SK-N-SH (cell line): Measurements from ENCODE around the gene SPANXN4. TPM values are rescaled to one million over a fixed set of nuclear protein-coding genes. Genes with fewer than 3 reads are reported as not detected.

Experiments
- CTCF ChIA-PET: fragments of 300-600, 350-600 bp; formaldehyde crosslinking; extraction: SDS; loops from one replicate; lab custom pipeline; 2021; lab: Yijun Ruan, JAX
- POLR2A ChIA-PET: fragments of 350-600 bp; sonication (Branson Sonifier 250); formaldehyde crosslinking; extraction: SDS; loops from one replicate; lab custom pipeline; 2020; ENCODE audit warnings: antibody characterized with exemption, inconsistent platforms; lab: Yijun Ruan, JAX
- DNase-seq: peaks from one replicate; pipeline ENCODE4 v3.0.0; 2012
- H2AFZ ChIP-seq: fragments of 200-600 bp; sonication (generic); 2 replicates; pipeline ENCODE4 v1.8.1; 2016; ENCODE audit warnings: antibody characterized with exemption, mild to moderate bottlenecking, low read depth
- H3F3A ChIP-seq: fragments of 200-600 bp; sonication (generic); replicated peaks from 2 replicates; pipeline ENCODE3; 2016; ENCODE audit warnings: antibody characterized with exemption, mild to moderate bottlenecking; ENCODE audit not compliant: insufficient read depth
- H3K27ac ChIP-seq, 2 experiments: fragments of 200-500 bp in 1 of 2; fragments of 200-600 bp in 1 of 2; sonication (Bioruptor generic) in 1 of 2; sonication (generic), shearing (Covaris generic) in 1 of 2; 2 replicates each; pipeline versions ENCODE4 v1.5.1 to v1.6.1; 2014 to 2016; ENCODE audit warnings: low read depth in 2 of 2, inconsistent platforms in 1 of 2, low read length in 1 of 2, mild to moderate bottlenecking in 1 of 2, mixed read lengths in 1 of 2
- H3K27me3 ChIP-seq: fragments of 200-600 bp; sonication (generic), shearing (Covaris generic); 2 replicates; pipeline ENCODE4 v1.6.1; 2016; ENCODE audit warnings: mixed run types; ENCODE audit not compliant: insufficient read depth
- H3K36me3 ChIP-seq, 2 experiments: fragments of 200-500 bp in 1 of 2; fragments of 200-600 bp in 1 of 2; sonication (Bioruptor generic) in 1 of 2; sonication (generic) in 1 of 2; replicated peaks in 1 of 2; 2 replicates each; pipeline versions ENCODE3 to v1.5.1; 2014 to 2016; ENCODE audit warnings: low read length in 1 of 2, mild to moderate bottlenecking in 1 of 2; ENCODE audit not compliant: insufficient read depth in 2 of 2, control insufficient read depth in 1 of 2
- H3K4me1 ChIP-seq, 2 experiments: fragments of 200-500 bp in 1 of 2; fragments of 200-600 bp in 1 of 2; sonication (Bioruptor generic) in 1 of 2; sonication (generic), shearing (Covaris generic) in 1 of 2; 2 replicates each; pipeline versions ENCODE4 v1.5.1 to v1.6.1; 2014 to 2016; ENCODE audit warnings: low read depth in 1 of 2, low read length in 1 of 2, mixed run types in 1 of 2; ENCODE audit not compliant: insufficient read depth in 2 of 2, control insufficient read depth in 1 of 2
- H3K4me2 ChIP-seq: fragments of 200-600 bp; sonication (generic), shearing (Covaris generic); 2 replicates; pipeline ENCODE4 v1.6.1; 2017; ENCODE audit warnings: mixed run types
- H3K4me3 ChIP-seq, 2 experiments: fragments of 200-500 bp in 1 of 2; fragments of 200-600 bp in 1 of 2; sonication (Bioruptor generic) in 1 of 2; sonication (generic), shearing (Covaris generic) in 1 of 2; 2 replicates each; pipeline versions ENCODE4 v1.5.1 to v1.8.1; 2014 to 2016; ENCODE audit warnings: low read depth in 2 of 2, inconsistent platforms in 1 of 2, low read length in 1 of 2, mild to moderate bottlenecking in 1 of 2, mixed read lengths in 1 of 2, moderate library complexity in 1 of 2
- H3K79me2 ChIP-seq: fragments of 200-600 bp; sonication (generic); 2 replicates; pipeline ENCODE4 v1.8.1; 2017; ENCODE audit warnings: mild to moderate bottlenecking; ENCODE audit not compliant: insufficient read depth
- H3K9ac ChIP-seq: fragments of 200-600 bp; sonication (generic); 2 replicates; pipeline ENCODE4 v1.6.1; 2017; ENCODE audit warnings: mixed run types
- H3K9me2 ChIP-seq: fragments of 200-600 bp; sonication (generic); 2 replicates; pipeline ENCODE4 v1.6.1; 2017; ENCODE audit warnings: mixed run types
- H3K9me3 ChIP-seq: fragments of 200-600 bp; sonication (generic); 2 replicates; pipeline ENCODE4 v1.6.1; 2017; ENCODE audit warnings: mixed run types, mild to moderate bottlenecking, moderate library complexity
- H4K20me1 ChIP-seq: fragments of 200-600 bp; sonication (generic); 2 replicates; pipeline ENCODE4 v1.6.1; 2017; ENCODE audit warnings: mild to moderate bottlenecking, mixed run types; ENCODE audit not compliant: insufficient read depth
- ELF1 ChIP-seq: IDR thresholded peaks from 2 replicates; pipeline ENCODE4 v1.4.0; 2012
- EP300 ChIP-seq, 2 experiments: IDR thresholded peaks; 2 replicates each; pipeline versions ENCODE4 v1.4.0 to v1.6.1; 2012; ENCODE audit warnings: borderline replicate concordance in 1 of 2, low read depth in 1 of 2, low read length in 1 of 2
- FOXM1 ChIP-seq: IDR thresholded peaks from 2 replicates; pipeline ENCODE4 v1.4.0; 2012; ENCODE audit warnings: low read depth, mild to moderate bottlenecking
- GABPA ChIP-seq: IDR thresholded peaks from 2 replicates; pipeline ENCODE4 v1.4.0; 2012; ENCODE audit warnings: low read depth, mild to moderate bottlenecking
- NRF1 ChIP-seq: IDR thresholded peaks from 2 replicates; pipeline ENCODE4 v1.6.1; 2012; ENCODE audit warnings: low read depth, mild to moderate bottlenecking, low read length
- POLR2AphosphoS5 ChIP-seq: IDR thresholded peaks from 2 replicates; pipeline ENCODE4 v1.6.1; 2012; ENCODE audit warnings: low read depth, low read length
- RAD21 ChIP-seq: IDR thresholded peaks from 2 replicates; pipeline ENCODE4 v1.6.1; 2012; ENCODE audit warnings: mild to moderate bottlenecking, low read length
- RCOR1 ChIP-seq: fragments of 150-350 bp; IDR thresholded peaks from 2 replicates; pipeline ENCODE4 v1.6.1; 2017; ENCODE audit warnings: antibody characterized with exemption, low read length
- SIN3A ChIP-seq: IDR thresholded peaks from 2 replicates; pipeline ENCODE4 v1.6.1; 2012; ENCODE audit warnings: low read depth, mild to moderate bottlenecking, low read length, moderate library complexity, borderline replicate concordance
- SMC3 ChIP-seq: IDR thresholded peaks from 2 replicates; pipeline ENCODE4 v1.6.1; 2012; ENCODE audit warnings: low read depth, low read length, improper control_type of control experiment
- TAF1 ChIP-seq: IDR thresholded peaks from 2 replicates; pipeline ENCODE4 v1.6.1; 2012; ENCODE audit warnings: low read depth, mild to moderate bottlenecking, low read length, moderate library complexity, borderline replicate concordance
- TEAD4 ChIP-seq: IDR thresholded peaks from 2 replicates; pipeline ENCODE4 v1.4.0; 2012; ENCODE audit warnings: mild to moderate bottlenecking, borderline replicate concordance; ENCODE audit not compliant: insufficient read depth
- WGBS: methylation state at CpG from one replicate; pipeline ENCODE4 v1.1.6; 2017; ENCODE audit warnings: low lambda C conversion rate; 5-methylcytosine and 5-hydroxymethylcytosine counted together
- polyA plus RNA-seq, 3 experiments: library from polyadenylated mRNA; depleted of rRNA; stranded (reverse); fragments of >200 nt; gene quantifications; 2 replicates each; pipeline ENCODE4 v1.2.3, GENCODE V29; 2012
- TF ChIP-seq, protein P1 (sequence below): IDR thresholded peaks from 2 replicates; pipeline ENCODE4 v1.4.0; 2012; ENCODE audit warnings: low read depth
- TF ChIP-seq, protein P2 (sequence below): IDR thresholded peaks from 2 replicates; pipeline ENCODE4 v1.4.0; 2012; ENCODE audit warnings: low read depth, borderline replicate concordance

Gene SPANXN4
- polyA plus RNA-seq, 1 of the 3 experiments (the other 2 are of a cell fraction) = not detected

DNA sequence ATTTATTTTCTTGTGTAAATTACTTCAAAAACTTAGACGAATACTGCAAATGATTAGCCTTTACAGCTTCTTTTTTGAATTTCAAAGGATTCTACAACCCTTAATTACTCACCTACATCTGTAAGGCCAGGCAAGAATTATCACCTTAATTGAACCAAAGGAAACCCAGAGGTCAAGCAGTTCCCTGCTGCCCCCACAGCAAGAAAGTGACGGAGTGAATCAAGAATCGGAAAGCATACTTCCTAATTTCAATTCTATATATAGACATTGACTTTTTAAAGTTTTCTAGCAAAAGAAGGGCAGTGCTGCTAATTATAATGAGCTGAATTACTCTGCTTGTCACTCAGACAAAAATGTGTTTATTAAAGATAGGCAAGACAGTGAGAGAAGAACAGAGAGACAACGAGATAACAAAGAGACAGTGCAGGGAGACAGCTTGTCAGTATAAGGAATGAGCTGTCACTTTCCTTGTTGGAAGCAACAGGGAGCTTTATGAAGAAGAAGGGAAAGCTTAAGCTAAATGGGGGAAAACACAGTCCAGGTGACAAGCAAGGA, 47.5 kb upstream of the SPANXN4 start (continued):
- no peak for TF ChIP-seq EP300 (IDR thresholded peaks at IDR 0.05; ENCODE audit: borderline replicate concordance in 1 of 2, low read depth in 1 of 2, low read length in 1 of 2)
- no peak for TF ChIP-seq GABPA

DNA sequence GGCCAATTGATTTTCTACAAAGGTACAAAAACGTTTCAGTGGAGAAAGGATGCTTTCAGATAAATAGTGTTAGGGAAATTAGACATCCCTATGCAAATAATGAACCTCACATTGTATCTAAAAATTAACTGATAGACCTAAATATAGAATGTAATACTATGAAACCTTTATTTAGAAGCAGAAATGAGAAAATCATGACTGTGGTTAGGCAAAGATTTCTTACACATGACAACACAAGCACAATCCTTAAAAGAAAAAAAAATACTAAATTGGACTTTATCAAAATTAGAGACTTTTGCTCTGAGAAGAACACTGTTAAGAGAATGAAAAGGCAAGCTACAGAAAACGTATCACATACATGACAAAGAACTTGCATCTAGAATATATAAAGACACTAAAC, 43.0 kb upstream of the SPANXN4 start:
- Histone ChIP-seq H3K27ac (no peak overlapping the region), H3K4me1 (no peaks in the 10 kb centered on the region), H3K36me3 (no peaks in the 10 kb centered on the region), H3K9ac (no peak overlapping the region), H3K4me3 (no peak overlapping the region), H3K4me2 (no peak overlapping the region), H3F3A (no peaks in the 10 kb centered on the region), H3K27me3 (no peaks in the 10 kb centered on the region), H4K20me1 (no peaks in the 10 kb centered on the region), H3K9me2 (no peaks in the 10 kb centered on the region), H3K79me2 (no peaks in the 10 kb centered on the region), H3K9me3 (no peaks in the 10 kb centered on the region), H2AFZ (no peak overlapping the region)
- CTCF ChIA-PET = no interaction called here
- no peak for DNase-seq
- 1% methylated on average over 2 of the region's 2 CpGs for WGBS
- TF ChIP-seq, protein P1, sequence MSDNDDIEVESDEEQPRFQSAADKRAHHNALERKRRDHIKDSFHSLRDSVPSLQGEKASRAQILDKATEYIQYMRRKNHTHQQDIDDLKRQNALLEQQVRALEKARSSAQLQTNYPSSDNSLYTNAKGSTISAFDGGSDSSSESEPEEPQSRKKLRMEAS = no peak
- no peak for TF ChIP-seq TAF1
- TF ChIP-seq EP300 (IDR thresholded peaks at IDR 0.05; ENCODE audit: borderline replicate concordance in 1 of 2, low read depth in 1 of 2, low read length in 1 of 2) = no peak
- TF ChIP-seq, protein P2, sequence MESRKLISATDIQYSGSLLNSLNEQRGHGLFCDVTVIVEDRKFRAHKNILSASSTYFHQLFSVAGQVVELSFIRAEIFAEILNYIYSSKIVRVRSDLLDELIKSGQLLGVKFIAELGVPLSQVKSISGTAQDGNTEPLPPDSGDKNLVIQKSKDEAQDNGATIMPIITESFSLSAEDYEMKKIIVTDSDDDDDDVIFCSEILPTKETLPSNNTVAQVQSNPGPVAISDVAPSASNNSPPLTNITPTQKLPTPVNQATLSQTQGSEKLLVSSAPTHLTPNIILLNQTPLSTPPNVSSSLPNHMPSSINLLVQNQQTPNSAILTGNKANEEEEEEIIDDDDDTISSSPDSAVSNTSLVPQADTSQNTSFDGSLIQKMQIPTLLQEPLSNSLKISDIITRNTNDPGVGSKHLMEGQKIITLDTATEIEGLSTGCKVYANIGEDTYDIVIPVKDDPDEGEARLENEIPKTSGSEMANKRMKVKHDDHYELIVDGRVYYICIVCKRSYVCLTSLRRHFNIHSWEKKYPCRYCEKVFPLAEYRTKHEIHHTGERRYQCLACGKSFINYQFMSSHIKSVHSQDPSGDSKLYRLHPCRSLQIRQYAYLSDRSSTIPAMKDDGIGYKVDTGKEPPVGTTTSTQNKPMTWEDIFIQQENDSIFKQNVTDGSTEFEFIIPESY = no peak
- no peak for TF ChIP-seq POLR2AphosphoS5
- TF ChIP-seq RAD21 = no peak
- TF ChIP-seq RCOR1 = no peak
- no peak for TF ChIP-seq SIN3A
- TF ChIP-seq FOXM1 = no peak
- no peak for TF ChIP-seq TEAD4
- no peak for TF ChIP-seq NRF1
- no peak for TF ChIP-seq ELF1
- TF ChIP-seq SMC3 = no peak
- POLR2A ChIA-PET = no interaction called here

GRCh38 chrX:142994988-142995387, 30.7 kb upstream of the SPANXN4 start:
- Histone ChIP-seq H3K9ac (no peak overlapping the region), H3K79me2 (no peaks in the 10 kb centered on the region), H3K27ac (no peak overlapping the region), H3F3A (no peaks in the 10 kb centered on the region), H2AFZ (no peak overlapping the region), H4K20me1 (no peaks in the 10 kb centered on the region), H3K36me3 (no peaks in the 10 kb centered on the region), H3K27me3 (no peaks in the 10 kb centered on the region), H3K4me3 (no peak overlapping the region), H3K9me3 (no peaks in the 10 kb centered on the region), H3K4me1 (no peaks in the 10 kb centered on the region), H3K4me2 (no peak overlapping the region), H3K9me2 (no peaks in the 10 kb centered on the region)
- ChIA-PET CTCF (no interaction called here), POLR2A (no interaction called here)
- TF ChIP-seq RCOR1 (no peak), SMC3 (no peak), FOXM1 (no peak), GABPA (no peak)
- no peak for DNase-seq
- 0% methylated on average over 2 of the region's 2 CpGs for WGBS
